ENCODE measurements around the gene FBXO38.

GRCh38 chr5:148408092-148408491, 24.3 kb downstream of the FBXO38 start:
- TF ChIP-seq CTCF (IDR thresholded peaks at IDR 0.05) (no peak), ZFX (IDR thresholded peaks at IDR 0.05; ENCODE audit: borderline replicate concordance) (no peak)

All from 22Rv1 (cell line).